GM18526 (cell line): ENCODE measurements around the gene DROSHA.

ENCODE experiments used
- POLR2A ChIP-seq: IDR thresholded peaks from 3 replicates; pipeline ENCODE4 v1.6.1; 2011; ENCODE audit not compliant: insufficient read length; ENCODE audit errors: extremely low read depth

Gene DROSHA

DNA sequence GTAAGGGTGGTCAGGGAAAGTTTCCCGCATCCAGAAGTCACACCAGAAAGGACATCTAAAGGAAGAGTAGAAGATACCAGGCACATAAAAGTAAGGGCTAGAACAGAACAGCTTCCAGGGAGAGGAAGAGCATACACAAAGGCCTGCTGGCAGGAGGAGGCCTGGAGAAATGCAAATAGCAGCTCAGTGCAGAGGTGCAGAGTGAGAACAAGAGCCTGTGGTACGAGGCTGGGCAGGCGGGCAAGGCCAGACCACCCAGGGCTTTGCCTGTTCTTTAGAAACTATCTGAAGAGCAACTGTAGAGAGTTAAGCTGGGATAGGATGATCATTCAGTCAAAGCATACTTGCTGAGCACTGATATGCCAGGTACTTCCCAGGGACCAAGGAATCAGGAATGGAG is 115.3 kb downstream of the DROSHA start:
- no peak for TF ChIP-seq POLR2A

DNA sequence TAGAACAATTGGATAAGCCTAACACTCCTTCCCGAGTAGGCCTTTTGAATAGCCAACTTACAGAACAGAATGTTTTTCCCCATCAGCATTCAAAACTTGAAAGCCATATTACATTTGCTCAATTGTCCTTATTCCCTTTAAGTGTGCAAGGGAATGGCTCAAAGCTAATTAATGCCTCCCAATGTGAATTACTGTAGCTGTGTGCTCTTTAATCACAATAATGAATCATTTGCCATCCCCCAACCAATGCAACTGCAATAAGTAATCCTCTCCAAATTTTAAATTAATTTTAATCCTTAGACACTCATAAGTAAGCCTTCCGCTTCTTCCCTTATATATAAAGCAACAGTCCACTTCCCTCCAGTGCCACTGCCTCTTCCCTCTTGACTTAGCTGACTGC is 115.9 kb downstream of the DROSHA start:
- TF ChIP-seq POLR2A = no peak

DNA sequence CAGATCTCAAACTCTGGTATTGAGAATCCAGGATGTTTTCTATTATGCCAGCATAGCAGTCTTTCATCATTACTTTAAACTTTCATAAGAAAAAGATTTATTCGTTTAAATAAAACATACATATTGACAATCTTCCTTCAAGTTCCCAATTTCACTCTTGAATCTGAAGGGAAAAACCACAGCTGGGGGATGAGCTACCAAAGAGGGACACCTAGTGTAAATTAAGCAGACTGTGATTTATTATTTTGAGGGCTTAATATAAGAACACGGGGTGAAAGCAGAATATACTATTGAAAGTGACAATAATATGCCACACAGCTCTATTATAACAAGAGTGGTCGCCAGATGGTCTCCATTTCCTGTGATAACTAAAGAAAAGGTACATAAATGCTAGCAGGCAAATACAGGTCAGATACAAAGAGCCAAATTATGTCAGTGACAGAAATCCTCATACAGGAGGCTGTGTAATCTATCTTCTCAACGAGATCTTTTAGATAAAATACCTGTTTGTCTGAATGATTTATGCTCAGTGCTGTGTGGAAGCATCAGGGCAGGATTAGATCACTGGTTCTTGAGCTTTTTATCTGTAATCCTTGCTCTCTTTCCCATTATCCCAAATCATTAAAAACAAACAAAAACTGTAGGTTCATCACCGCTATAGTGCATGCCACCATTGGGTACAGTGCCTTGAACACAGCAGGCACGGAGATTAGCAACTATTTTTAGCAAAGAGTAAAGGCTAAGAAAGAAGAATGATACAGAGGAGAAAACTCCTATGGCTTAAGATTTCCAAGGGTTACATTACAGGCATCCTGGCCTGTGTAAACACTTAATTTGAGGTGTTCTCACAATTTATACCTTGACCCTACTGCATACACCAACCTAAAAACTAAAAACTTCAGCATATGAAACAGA is 116.6 kb downstream of the DROSHA start:
- TF ChIP-seq POLR2A = no peak

DNA sequence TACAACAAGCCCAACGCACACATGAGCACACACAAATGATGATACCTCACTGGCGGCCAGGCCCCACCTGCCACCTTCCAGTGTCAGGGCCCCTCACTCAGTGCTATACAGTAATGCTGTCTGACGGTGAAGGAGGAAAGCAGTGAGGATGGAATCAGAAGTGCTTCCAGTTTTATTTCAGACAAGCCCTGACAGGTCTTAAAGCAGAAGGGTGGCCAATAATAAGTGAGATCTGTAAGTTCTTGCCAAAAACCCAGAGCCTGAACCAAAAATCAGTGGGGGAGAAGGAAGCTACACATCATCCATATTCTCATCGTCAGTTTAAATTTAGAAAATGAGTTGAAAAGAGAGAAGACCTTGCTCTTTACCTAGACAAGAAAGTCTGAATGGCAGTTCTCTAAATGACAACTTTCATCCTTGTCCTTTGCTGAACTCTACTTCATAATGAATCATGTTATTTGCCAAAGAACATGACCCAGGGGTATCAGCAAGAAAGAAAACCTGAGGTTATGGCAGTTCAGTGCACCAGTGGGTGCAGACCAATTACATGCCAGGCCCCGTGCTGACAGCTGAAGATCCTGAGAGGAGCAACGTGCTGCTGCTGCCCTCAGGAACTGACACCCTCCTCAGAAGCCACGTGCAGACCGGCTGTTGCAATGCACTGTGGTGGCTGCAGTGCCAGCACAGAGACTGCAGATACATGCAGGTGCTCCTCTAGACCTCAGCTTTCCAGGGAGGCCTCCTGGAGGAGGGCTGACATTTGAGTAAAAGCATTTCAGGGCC is 118.7 kb downstream of the DROSHA start:
- TF ChIP-seq POLR2A = no peak

DNA sequence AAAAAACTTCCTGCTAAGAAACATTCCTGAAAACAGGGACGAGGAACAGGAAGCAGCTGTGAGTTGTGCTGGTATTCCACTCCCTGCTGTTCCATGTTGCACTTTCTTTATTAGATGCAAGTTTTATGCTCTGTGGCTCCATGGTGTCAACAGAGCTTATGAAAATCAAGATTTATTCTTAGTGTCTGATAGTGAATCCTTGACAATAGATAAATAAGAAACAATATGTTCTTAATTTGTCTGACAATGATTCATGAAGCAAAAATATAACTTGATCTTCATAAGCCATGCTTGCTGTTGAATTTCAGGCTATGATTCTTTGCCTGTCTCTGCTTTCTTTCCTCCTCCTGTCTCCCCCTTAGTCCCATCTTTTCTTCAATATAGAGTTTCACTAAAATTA is 119.6 kb downstream of the DROSHA start:
- TF ChIP-seq POLR2A = no peak

DNA sequence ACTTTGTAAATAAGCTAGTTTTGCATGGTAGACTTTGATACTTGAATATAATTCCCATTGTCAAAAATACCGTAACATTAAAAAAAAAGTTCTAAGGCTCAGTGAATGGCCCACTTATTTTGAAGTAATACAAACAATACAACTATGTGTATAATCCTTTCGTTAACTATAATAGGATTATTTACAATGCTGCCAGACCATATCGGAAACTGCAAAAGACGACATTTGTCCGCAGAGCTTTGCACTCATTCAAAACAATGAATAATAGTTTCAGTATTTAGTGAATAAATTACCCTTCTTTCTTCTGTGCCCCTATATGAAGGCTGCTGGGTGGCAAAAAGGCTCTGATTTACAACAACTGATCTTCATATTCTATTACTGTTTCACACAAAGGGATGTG is 121.8 kb downstream of the DROSHA start:
- no peak for TF ChIP-seq POLR2A

DNA sequence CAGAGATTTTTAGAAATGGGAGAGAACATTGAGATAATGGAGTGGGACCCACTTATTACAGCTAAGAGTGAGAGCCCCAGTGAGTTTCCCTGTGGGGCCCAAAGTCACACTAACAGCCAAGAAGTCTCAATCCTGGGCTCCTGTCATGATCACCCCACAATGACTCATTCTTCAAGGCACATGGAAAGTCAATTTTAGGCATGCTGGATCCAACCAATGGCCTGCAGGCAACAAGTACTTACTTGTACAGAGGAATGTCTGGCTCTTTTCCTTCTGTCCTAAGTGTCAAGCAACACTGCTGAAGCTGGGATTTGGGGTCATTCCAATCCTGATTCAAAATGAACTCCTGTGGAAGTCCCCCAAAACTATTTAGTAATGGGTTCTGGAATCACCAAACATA is 123.1 kb downstream of the DROSHA start:
- TF ChIP-seq POLR2A = no peak

DNA sequence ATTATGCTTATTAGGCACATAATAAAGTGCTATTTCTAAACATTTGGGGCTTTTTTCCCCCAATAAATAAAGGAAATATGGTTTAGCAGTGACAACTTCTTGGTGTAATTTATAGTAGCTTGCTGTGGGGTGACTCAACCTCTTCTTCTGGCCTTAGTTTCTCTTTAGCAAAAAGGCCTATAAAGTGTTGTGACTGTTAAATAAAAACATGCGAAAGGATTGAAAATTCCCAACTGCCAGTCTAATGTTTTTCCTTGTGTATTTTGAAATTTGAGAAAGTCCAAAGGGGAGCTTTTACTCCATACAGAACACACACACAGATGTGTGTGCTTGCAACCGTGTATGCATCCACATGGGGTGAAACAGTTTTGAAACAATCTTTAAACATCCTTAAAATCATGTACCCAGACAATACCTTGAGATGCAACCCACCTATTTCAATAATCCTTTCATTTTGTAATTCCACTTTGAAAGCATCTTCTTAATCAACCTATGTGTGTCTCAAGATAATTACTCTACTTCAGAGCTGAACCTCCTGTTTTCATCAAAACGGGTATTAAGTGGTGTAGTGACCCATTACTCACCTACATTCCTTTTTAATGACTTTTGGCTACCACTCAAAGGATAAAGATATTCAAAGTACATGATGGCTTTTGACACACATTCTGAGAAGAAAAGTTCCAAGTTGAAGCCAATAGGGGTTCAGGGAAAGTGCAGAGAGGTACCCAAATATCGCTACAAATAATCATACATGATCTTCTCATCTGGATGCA is 123.8 kb downstream of the DROSHA start:
- no peak for TF ChIP-seq POLR2A

DNA sequence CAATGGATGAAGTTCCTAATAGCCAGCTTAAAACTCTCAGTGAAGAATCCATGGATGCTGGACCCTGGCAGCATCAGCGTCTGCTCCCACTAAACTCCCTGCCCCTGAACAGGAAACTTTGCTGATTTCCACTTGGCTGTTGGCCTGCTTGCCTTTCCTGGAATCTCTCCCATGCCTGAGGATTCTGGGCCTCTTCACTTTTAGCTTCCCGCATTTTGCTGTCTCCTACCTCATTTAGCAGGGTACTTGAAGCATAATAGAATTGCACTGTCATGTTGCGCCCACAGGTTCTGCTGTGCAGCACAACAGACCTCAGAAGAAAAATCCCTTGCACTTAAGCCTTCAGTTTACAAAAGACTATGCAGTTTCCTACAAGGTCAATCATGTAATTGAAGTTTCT is 127.6 kb downstream of the DROSHA start:
- TF ChIP-seq POLR2A = no peak

DNA sequence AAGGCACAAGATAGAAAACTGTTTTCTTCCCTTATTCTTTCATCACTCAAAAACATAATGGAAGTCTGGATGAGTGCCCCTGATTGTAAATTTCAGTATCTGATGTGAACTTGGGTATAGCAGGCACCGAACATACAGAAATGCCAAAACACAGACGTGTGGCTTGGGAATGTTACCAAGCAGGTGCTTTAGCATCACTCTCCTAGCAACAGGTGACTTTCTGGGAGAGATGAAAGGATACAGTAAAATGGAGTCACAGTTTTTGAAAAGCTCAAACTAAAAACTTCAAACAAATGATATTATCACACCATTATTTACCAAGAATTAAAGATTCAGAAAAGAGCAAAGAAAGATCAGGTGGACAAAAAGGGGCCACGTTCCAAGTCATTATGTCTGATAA is 130.2 kb downstream of the DROSHA start:
- TF ChIP-seq POLR2A = no peak

DNA sequence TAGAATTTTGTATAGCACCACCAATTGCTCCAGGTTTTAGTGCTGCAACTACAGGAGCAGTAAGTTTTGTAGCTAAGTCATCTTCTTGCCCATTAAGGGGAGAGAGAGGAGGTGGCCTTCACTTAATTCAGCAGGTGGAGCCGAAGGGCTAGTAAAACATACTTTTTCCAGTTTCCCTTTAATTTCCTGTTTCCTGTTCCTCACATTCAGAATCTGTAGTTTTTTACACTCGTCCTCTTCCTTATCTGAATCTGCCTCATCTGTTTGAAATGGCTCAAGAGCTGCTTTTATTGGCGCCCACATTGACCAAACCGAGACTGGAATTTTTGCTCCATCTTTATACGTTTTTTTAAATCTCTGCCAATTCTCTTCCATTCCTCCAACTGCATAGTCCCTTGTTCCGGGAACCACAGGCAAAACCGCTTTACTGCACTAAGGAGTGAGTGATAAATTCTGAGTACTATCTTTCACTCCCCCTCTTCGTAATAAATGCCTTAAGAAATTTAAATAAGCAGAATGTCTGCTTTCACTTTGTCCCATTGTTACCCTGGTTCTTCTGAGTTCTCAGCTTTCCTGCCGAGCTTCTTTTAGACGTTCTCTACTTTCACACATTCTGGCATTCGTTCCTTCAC is 133.9 kb downstream of the DROSHA start:
- no peak for TF ChIP-seq POLR2A

DNA sequence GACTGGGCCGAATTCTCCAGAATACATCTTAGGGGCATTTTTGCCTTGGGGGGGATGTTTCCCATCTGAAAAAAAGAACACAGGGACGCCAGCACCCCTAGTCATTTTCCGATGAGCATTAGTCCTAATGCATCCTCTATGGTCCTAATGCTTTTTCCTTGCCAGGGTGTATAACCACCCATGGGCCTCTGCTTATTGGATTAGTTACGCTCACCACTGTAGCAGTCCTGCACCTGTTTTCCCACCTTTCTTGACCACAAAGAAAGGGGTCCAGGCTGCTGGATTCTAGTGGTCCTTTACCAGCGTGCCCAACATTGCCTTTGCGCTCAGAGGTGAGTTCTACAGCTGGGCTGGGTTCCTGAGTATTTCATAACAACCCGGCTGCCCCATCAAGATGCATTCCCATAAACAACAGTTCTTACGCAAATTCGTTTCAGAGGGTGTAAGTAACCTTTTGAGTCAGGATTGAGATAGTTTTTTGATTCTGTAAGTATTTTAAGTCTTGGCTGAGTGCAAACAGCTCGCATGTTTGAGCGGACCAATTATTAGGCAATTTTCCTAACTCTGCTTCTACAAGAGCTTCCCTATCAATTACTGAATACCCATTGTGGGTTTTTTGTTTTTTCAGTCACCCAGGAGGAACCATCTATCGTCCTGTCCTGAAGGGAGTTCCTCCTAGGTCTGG is 135.1 kb downstream of the DROSHA start:
- TF ChIP-seq POLR2A = no peak

DNA sequence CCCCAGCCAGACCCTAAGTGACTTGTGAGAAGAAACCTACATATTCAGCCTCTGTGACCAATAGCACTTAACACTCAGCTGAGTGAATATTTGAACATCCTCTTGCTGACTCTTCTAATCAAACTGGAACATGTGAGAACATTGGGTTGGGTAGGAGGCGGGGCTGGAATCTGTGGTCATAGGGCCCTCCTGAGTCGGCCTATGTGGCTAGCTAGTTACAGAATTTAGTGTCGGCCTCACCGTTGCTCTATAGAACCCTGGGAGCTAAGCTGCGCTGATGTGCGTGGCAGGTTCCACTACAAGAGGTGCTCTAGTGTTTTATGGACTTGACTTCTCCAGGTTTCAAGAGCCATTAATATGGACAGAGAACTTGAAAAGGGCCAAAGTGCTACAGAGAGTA is 138.8 kb downstream of the DROSHA start:
- TF ChIP-seq POLR2A = no peak

DNA sequence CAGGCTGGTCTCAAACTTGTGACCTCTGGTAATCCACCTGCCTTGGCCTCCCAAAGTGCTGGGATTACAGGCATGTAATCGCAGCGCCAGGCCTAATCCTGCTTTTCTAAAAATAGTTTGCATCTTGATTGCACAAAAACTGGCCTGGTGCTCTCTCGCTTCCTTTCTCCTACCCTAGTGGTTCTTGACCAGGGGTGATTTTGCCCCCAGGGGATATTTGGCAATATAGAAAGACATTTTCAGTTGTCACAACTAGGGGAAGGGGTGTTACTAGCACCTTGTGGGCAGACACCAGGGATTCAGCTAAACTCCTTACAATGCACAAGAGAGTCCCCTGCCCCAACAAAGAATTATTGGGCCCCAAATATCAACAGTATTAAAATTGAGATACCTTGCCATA is 139.8 kb downstream of the DROSHA start:
- no peak for TF ChIP-seq POLR2A

DNA sequence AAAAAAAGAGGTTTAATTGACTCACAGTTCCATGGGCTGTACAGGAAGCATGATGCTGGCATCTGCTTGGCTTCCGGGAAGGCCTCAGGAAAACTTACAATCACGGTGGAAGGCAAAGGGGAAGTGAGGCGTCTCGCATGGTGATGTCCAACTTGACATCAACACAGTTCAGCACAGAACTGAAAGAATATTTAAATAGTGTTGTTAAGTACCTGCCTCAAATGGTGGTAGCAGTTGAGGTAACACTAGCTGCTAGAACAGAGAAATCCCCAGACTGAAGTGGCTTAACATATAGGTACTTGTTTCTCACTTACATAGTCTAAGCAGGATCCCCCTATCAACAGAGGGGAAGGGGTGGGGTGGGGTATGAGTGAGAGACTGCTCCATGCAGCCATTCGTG is 141.6 kb downstream of the DROSHA start:
- TF ChIP-seq POLR2A = no peak
